COLO668 (cell line): ENCODE results near the gene ABCC3.

Source experiments
- DNase-seq: peaks from one replicate; lab custom pipeline; 2025; ENCODE audit not compliant: unreplicated experiment; lab: John Stamatoyannopoulos, UW

ABCC3 gene

DNA sequence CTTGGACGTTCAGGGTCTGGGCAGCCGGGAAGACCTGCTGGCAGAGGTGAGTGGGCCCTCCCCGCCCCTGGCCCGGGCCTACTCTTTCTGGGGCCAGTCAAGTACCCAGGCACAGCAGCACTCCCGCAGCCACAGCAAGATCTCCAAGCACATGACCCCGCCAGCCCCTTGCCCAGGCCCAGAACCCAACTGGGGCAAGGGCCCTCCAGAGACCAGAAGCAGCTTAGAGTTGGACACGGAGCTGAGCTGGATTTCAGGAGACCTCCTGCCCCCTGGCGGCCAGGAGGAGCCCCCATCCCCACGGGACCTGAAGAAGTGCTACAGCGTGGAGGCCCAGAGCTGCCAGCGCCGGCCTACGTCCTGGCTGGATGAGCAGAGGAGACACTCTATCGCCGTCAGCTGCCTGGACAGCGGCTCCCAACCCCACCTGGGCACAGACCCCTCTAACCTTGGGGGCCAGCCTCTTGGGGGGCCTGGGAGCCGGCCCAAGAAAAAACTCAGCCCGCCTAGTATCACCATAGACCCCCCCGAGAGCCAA lies 8.6 kb upstream of the ABCC3 start:
- peak; percentile 67 for DNase-seq

DNA sequence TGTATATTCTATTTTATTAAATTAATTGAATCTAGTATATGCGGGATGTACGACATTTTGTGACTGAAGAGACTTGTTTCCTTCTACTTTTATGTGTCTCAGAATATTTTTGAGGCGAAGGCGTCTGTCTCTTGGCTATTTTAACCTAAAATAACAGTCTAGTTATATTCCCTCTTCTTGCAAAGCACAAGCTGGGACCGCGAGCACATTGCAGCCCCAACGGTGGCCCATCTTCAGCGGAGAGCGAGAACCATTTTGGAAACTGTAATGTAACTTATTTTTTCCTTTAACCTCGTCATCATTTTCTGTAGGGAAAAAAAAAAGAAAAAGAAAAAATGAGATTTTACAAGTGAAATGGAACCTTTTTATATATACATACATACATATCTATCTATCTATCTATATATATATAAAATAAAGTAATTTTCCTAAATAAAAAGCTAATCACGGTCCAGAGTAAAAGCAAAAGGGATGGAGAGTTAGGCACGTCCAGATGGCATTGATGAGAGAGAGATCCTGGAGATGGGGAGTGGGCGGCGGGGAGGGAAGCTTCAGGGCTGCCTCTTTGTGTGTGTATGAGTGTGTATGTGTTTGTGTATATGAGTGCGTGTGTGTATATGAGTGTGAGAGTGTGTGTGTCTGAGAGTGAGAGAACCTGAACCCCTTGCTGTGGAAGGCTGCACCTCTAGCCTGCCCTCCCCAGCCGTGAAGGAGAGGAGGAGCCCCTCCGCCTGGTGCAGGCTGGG lies 7.5 kb upstream of the ABCC3 start:
- DNase-seq, result no peak

GRCh38 chr17:50627782-50628601 lies 6.7 kb upstream of the ABCC3 start:
- peak; percentile 73 for DNase-seq

DNA sequence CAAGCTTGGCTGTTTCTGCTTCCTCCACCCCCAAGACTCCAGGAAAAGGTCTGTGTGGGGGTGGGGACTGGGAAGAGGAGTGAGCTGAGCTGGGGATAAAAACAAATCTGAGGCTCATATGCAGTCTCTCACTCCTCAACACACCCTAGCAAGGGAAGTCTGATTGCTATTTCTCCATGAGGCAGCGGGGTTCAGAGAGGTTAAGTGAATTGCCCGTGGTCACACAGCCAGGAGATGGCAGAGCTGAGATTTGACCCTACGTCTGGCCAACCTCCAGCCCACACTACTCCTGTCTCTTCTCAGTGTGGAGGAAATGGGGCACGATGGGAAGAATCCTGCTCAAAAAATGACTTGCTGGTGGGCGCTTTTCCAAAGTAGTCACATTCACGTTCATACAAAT lies 4.8 kb upstream of the ABCC3 start:
- no peak for DNase-seq

GRCh38 chr17:50630524-50631194 lies 4.0 kb upstream of the ABCC3 start:
- DNase-seq, result peak; percentile 72

DNA sequence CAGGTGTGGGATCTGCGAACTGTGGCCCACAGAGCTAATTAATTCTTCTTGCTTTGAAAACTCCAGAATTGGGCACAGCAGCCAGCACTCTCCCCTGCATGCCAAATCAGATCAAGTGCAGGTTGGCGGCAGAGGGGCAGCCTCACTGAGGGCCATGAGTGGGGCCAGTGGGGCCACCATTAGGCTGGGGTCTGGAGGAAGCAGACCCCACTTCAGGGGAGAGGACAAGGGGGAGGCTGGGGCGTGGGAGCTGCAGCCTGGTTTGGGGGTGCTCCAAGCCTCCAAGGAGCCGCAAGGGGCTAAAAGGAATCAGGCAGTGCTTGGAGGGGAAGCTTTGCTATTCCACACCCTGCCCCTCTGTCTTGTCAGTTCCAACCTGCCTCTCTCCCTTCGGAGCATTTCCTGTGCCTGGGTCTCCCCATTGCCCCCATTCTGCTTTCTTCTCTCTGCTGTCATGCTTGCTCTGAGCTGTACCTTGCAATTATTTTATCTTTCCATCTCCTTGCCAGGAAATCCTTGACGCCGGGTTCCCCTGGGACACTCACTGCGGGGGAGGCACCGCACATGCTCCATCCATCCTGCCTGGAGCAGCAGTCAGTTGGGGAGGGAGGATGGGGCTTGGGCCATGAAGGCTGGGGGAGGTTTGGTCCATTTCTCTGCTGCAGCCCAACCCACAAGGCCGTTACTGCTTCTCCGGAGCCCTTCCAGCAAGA lies 3.3 kb upstream of the ABCC3 start:
- DNase-seq, result no peak

DNA sequence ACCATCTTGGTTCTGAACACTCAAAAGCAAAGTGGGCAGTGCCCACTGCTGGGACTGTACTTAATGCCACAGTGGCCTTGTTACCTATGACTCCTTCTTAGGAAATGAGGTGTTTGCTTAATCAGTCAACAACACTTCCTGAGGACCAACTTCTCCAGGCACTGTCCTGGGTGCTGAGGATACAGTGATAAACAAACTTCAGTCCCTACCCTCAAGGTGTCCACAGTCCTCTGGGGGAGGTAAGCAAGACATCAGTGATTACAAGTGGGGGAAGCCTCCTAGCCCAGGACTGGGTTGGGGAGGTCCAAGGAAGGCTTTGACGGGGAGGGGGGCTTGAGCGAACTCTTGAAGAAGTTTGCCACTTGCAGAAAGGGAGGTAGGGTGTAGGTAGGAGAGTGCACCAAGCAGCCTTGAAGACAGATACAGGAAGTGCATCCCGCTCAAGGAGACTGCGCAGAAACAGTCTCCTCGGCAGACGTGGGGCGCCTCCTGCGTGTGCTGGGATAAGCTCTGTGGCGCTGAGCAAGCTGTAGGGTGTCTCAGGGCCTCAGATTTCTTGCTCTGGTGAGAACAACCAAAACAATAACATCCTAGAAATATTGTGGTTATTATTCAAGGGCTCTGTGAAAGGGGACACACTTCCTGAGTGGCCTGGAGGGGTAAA lies 2.6 kb upstream of the ABCC3 start:
- no peak for DNase-seq

GRCh38 chr17:50632637-50633036 lies 2.0 kb upstream of the ABCC3 start:
- no peak for DNase-seq

- no peak for DNase-seq
Observed at GRCh38 chr17:50633683-50634082, 998 bp upstream of the ABCC3 start.

GRCh38 chr17:50634915-50635731 lies 442 bp downstream of the ABCC3 start:
- DNase-seq, result peak; percentile 50

DNA sequence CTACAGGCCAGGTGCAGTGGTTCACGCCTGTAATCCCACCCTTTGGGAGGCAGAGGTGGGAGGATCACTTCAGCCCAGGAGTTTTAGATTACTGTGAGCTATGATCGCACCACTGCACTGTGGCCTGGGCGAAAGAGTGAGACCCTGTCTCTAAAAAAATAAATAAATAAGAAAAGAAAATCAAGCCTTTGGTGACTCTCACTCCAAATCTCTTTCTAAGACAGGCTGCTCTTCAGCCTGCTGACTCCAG lies 976 bp downstream of the ABCC3 start:
- no peak for DNase-seq

DNA sequence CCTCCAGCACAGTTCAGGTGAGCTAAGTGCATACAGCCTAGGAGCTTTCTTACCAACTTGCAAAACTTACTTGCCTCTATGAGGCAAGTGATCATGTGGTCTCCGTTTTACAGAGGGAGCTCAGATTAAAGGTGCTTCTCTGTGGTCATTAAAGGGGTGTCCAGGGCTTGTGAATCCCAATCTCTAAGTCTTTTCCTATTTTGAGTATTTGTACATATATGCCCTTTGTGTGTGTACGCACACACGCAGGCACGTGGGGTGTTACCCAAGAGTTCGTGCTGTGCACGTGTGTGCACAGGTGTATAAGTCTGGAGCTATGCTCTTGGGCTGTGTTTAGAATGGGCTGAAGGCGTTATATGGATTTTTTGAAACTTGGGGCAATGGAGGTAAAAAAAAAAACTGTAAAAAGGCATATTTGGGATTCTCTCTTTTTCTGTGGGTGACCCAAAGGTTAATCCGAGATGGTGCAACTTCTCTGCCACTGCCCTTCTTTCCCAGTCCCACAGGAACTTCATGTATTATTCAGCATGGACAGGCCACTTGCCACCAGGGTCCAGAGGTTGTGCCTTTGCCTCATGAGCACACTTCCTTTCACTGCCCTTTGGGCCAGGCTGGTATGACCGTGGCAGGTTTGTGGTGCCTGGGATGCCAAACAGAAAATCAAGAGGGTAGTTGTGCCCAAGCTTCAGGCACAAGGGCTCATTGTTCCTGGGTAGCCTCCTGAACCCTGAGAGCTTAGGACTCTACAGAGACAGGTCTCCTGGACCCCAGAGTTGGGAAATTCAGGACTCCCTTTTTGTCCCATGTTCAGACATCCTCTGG lies 1.5 kb downstream of the ABCC3 start:
- DNase-seq, result no peak

GRCh38 chr17:50636804-50637195 lies 2.1 kb downstream of the ABCC3 start:
- DNase-seq, result no peak

GRCh38 chr17:50637829-50638605 lies 3.3 kb downstream of the ABCC3 start:
- peak; percentile 54 for DNase-seq

DNA sequence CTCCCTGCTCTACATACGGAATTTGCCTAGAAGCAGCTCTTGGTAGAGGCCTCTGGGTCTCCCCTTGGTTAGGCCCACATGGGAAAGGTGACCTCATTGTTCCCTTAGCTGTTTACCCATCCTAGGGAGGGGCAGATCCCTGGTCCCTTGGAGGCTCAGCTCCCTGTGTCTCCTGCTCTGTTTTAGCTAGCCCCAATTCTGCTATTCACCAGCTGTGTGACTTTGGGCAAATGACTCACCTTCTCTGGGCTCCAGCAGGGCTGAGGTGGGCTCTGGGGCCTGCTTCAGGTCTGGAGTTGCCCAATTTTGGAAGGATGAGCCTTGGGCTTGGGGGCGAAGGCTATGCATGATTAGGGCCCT lies 3.9 kb downstream of the ABCC3 start:
- DNase-seq, result peak; percentile 37

DNA sequence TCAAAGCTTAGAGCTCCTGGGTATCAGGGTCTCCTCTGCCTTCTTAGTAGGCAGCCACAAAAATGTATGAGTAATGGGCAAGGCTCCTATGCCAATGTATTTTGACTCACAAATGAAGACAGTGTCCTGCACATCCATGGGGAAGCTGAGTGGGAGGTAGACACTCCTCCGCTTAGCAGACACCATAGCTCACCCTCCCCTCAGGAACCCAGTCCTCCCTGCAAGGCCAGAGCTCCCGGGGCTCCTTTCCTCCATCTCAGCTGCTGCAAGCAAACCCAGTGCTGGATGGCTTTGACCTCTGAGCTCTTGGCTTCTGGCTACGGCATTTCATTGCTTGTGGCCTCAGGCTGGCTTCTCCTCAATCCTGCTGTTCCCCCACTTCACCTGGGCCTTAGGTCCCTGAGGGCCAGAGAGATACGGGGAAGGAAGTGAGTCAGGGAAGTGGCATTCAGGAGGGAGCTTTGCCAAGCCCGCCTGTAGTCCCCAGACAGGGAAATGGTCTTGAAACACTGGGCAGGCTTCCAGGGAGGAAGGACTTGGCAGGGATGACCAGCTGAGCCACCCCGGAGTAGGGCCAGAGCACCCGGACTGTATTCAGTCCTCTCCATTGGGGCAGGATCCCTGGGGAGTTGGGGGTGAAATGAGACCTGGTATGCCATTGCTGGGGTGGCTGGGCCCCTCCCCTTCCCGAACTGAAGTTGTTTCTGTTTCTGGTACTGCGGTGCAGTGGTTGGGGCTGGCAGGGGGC lies 4.5 kb downstream of the ABCC3 start:
- DNase-seq, result peak; percentile 32

- DNase-seq, result no peak
Observed at GRCh38 chr17:50640686-50641351, 6.1 kb downstream of the ABCC3 start.
